GM12872 (cell line): ENCODE data around the gene SELENOI.

Experiments
- CTCF ChIP-seq: IDR thresholded peaks from 3 replicates; pipeline ENCODE4 v1.5.1; 2011; ENCODE audit warnings: low read depth, mild to moderate bottlenecking, low read length, moderate library complexity; ENCODE audit not compliant: insufficient read depth

Gene SELENOI

GRCh38 chr2:26330604-26331003 is 15.3 kb upstream of the SELENOI start:
- TF ChIP-seq CTCF: no peak

- no peak for TF ChIP-seq CTCF
These were observed 12.7 kb upstream of the SELENOI start for GRCh38 chr2:26333293-26333692.

GRCh38 chr2:26335231-26335630 is 10.7 kb upstream of the SELENOI start:
- no peak for TF ChIP-seq CTCF

- no peak for TF ChIP-seq CTCF
These were observed 9.2 kb upstream of the SELENOI start for GRCh38 chr2:26336719-26337118.

- TF ChIP-seq CTCF: no peak
These were observed 8.6 kb upstream of the SELENOI start for GRCh38 chr2:26337298-26337697.

- TF ChIP-seq CTCF: no peak
These were observed 5.1 kb upstream of the SELENOI start for GRCh38 chr2:26340831-26341230.

GRCh38 chr2:26344581-26345282 is 1.2 kb upstream of the SELENOI start:
- no peak for TF ChIP-seq CTCF
